Common myeloid progenitor, CD34-positive (primary cell): ENCODE data around the gene SPAG9.

Source experiments
- CTCF ChIA-PET: fragments of 350-600 bp; sonication (Branson Sonifier 250); formaldehyde crosslinking; loops from one replicate; lab custom pipeline; 2021; ENCODE audit warnings: antibody characterized with exemption; lab: Charles Lee
- POLR2A ChIA-PET: fragments of 350-600 bp; sonication (Branson Sonifier 250); formaldehyde crosslinking; loops from one replicate; lab custom pipeline; 2021; ENCODE audit warnings: antibody characterized with exemption; lab: Charles Lee
- DNase-seq, 3 donors: peaks; one replicate each; pipeline versions ENCODE4 v3.0.0 to v3.0.0-alpha.2; 2013
- H3K27ac ChIP-seq, 2 experiments: 1 replicate in 1 of 2; 2 replicates in 1 of 2; pipeline ENCODE4 v1.7.0; 2013; ENCODE audit warnings: inconsistent platforms in 2 of 2, low read length in 2 of 2, mild to moderate bottlenecking in 2 of 2, low read depth in 1 of 2, moderate library complexity in 1 of 2; ENCODE audit not compliant: severe bottlenecking in 2 of 2, insufficient read depth in 1 of 2, poor library complexity in 1 of 2
- H3K27me3 ChIP-seq, 5 experiments: replicated peaks in 2 of 5; 1 replicate in 3 of 5; 2 replicates in 2 of 5; pipeline versions ENCODE4 v1.6.1 to v1.7.0; 2013; ENCODE audit warnings: low read length in 4 of 5, mild to moderate bottlenecking in 2 of 5, moderate library complexity in 2 of 5, inconsistent platforms in 1 of 5; ENCODE audit not compliant: insufficient read depth in 5 of 5, control insufficient read depth in 4 of 5
- H3K36me3 ChIP-seq, 4 experiments: 1 replicate in 2 of 4; 2 replicates in 2 of 4; pipeline versions ENCODE4 v1.6.1 to v1.7.0; 2013; ENCODE audit warnings: low read length in 3 of 4, control low read depth in 1 of 4, mild to moderate bottlenecking in 1 of 4; ENCODE audit not compliant: control insufficient read depth in 4 of 4, insufficient read depth in 4 of 4
- H3K4me1 ChIP-seq, 4 experiments: 1 replicate in 3 of 4; 2 replicates in 1 of 4; pipeline versions ENCODE4 v1.6.1 to v1.7.1; 2013; ENCODE audit warnings: low read length in 3 of 4, mild to moderate bottlenecking in 3 of 4, control low read depth in 1 of 4, inconsistent platforms in 1 of 4, moderate library complexity in 1 of 4; ENCODE audit not compliant: control insufficient read depth in 4 of 4, insufficient read depth in 4 of 4; ENCODE audit errors: control extremely low read depth in 1 of 4
- H3K4me3 ChIP-seq, 7 experiments: 1 replicate in 4 of 7; 2 replicates in 3 of 7; pipeline versions ENCODE4 v1.5.1 to v1.7.0; 2013; ENCODE audit warnings: mild to moderate bottlenecking in 7 of 7, low read length in 6 of 7, moderate library complexity in 6 of 7, inconsistent platforms in 2 of 7, low read depth in 2 of 7, control low read depth in 1 of 7; ENCODE audit not compliant: insufficient read depth in 4 of 7, control insufficient read depth in 1 of 7; ENCODE audit errors: extremely low read depth in 1 of 7
- H3K9me3 ChIP-seq, 5 experiments: 1 replicate in 4 of 5; 2 replicates in 1 of 5; pipeline versions ENCODE4 v1.6.1 to v1.7.1; 2013; ENCODE audit warnings: low read length in 4 of 5, mild to moderate bottlenecking in 2 of 5, inconsistent platforms in 1 of 5, low read depth in 1 of 5, moderate library complexity in 1 of 5; ENCODE audit not compliant: control insufficient read depth in 4 of 5, insufficient read depth in 2 of 5; ENCODE audit errors: control extremely low read depth in 1 of 5
- WGBS: methylation state at CpG from one replicate; pipeline ENCODE4 v1.1.5; 2013; ENCODE audit not compliant: insufficient coverage; 5-methylcytosine and 5-hydroxymethylcytosine counted together

The SPAG9 gene

DNA sequence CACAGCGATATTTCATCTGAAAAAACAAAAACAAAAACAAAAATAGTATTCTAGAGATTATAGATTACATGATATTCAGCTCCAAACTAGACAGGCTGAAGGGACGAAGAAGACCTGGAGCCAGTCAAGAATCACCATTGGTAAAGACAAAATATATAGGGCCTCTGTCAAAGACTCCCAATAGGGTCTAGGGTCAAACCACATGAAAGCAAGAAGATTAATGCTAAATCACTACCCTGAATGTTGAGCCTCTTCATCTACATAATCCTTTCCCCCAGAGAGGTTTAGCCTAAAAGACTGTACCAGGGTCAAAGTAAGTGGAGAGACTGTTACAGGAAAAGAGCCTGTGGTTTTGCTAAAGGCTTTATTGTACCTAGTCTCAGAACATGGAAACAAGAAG lies 21.9 kb upstream of the SPAG9 start:
- CTCF ChIA-PET = interaction anchor here (0.6 to 0.9 kb wide), 3 partner anchors 11 to 141 kb away, joined by 3 read pairs; partner anchors contain the start of gene NME1

DNA sequence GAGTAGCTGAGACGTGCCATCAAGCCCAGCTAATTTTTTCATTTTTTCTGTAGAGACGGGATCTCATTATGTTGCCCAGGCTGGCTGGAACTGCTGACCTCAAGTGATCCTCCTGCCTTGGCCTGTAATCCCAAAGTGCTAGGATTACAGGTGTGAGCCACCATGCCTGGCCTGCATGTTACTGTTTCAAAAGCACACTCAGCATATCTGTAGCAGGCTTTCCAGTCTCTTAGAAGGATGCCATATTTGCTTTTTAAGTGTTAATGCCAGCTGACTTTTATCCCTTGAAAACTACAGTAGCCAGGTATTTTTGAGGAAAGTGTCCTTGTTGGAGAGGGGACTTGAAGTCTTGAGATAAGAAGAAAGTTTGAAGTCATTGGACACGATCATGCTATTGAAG lies 15.3 kb upstream of the SPAG9 start:
- H3K4me3 ChIP-seq = no peak overlapping the region
- no peak for DNase-seq
- H3K27ac ChIP-seq = no peak overlapping the region
- H3K4me1 ChIP-seq = peaks cover 0 to 6% (median 0%) of the 10 kb centered on the region in 4 experiments
- WGBS = 100% methylated on average over 3 of the region's 3 CpGs
- ChIA-PET POLR2A (no interaction called here), CTCF (interaction anchor here (0.7 to 2.6 kb wide), 7 partner anchors 10 to 158 kb away, joined by 3 to 11 read pairs (median 3); no protein-coding TSS in a partner anchor)
- H3K9me3 ChIP-seq = no peaks in the 10 kb centered on the region
- no peaks in the 10 kb centered on the region for H3K27me3 ChIP-seq
- H3K36me3 ChIP-seq = no peaks in the 10 kb centered on the region

More for the DNA sequence above, 21.9 kb upstream of the SPAG9 start:
- Histone ChIP-seq H3K27me3 (no peaks in the 10 kb centered on the region), H3K4me3 (no peak overlapping the region), H3K4me1 (no peaks in the 10 kb centered on the region), H3K36me3 (no peaks in the 10 kb centered on the region), H3K27ac (no peak overlapping the region), H3K9me3 (no peaks in the 10 kb centered on the region)
- POLR2A ChIA-PET = no interaction called here
- DNase-seq = no peak
- no CpG with 5 or more reads among the region's 2 CpGs for WGBS

GRCh38 chr17:51133365-51133764 lies 12.7 kb upstream of the SPAG9 start:
- H3K4me3 ChIP-seq = no peak overlapping the region
- ChIA-PET POLR2A (no interaction called here), CTCF (no interaction called here)
- no peaks in the 10 kb centered on the region for H3K36me3 ChIP-seq
- no peak overlapping the region for H3K27ac ChIP-seq
- no peaks in the 10 kb centered on the region for H3K9me3 ChIP-seq
- no CpG with 5 or more reads among the region's 2 CpGs for WGBS
- H3K27me3 ChIP-seq = no peaks in the 10 kb centered on the region
- no peak for DNase-seq
- H3K4me1 ChIP-seq = peaks cover 0 to 6% (median 0%) of the 10 kb centered on the region in 4 experiments

GRCh38 chr17:51132964-51133319 lies 12.3 kb upstream of the SPAG9 start:
- Histone ChIP-seq H3K4me3 (no peak overlapping the region), H3K27me3 (no peaks in the 10 kb centered on the region), H3K27ac (no peak overlapping the region), H3K36me3 (no peaks in the 10 kb centered on the region), H3K4me1 (peaks cover 0 to 6% (median 0%) of the 10 kb centered on the region in 4 experiments), H3K9me3 (no peaks in the 10 kb centered on the region)
- peak in 2 of 3 donors; percentile 23 to 29 for DNase-seq
- ChIA-PET POLR2A (interaction anchor here (0.6 kb wide), 1 partner anchor 224 kb away, joined by 3 read pairs; no protein-coding TSS in a partner anchor), CTCF (no interaction called here)

DNA sequence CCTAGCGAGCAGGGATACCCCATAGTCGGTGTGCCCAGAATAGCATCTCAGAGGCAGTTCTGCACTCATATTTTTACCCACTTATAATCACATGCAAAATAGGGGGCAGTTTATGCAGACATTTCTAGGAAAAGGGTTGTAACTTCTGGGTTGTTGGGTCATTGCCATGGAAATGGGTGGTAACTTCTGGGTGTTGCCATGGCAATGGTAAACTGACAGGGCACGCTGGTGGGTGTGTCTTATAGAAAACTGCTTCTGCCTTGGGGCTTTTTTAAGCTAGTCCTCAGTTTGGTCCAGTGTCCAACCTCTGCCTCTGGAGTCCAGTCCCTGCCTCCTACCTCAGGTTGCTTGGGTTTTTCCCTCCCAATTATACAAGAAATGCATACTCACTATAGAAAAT lies 7.4 kb upstream of the SPAG9 start:
- DNase-seq = peak; percentile 17 to 67 (median 62)
- POLR2A ChIA-PET = no interaction called here
- WGBS = no CpG with 5 or more reads among the region's 3 CpGs

GRCh38 chr17:51124640-51125503 lies 4.2 kb upstream of the SPAG9 start:
- Histone ChIP-seq H3K4me3 (no peak overlapping the region), H3K27ac (no peak overlapping the region), H3K27me3 (no peaks in the 10 kb centered on the region), H3K9me3 (no peaks in the 10 kb centered on the region), H3K36me3 (no peaks in the 10 kb centered on the region), H3K4me1 (peaks cover 5 to 16% (median 13%) of the 10 kb centered on the region in 4 experiments)
- DNase-seq = no peak
- 96% methylated on average over 4 of the region's 5 CpGs for WGBS
- ChIA-PET CTCF (interaction anchor here (1.5 to 3.1 kb wide), 2 partner anchors 11 to 28 kb away, joined by 4 to 11 read pairs; partner anchors contain the start of gene NME1), POLR2A (interaction anchor here (0.7 kb wide), 1 partner anchor 359 kb away, joined by 3 read pairs; no protein-coding TSS in a partner anchor)

More for the DNA sequence above, 7.4 kb upstream of the SPAG9 start:
- H3K9me3 ChIP-seq = no peaks in the 10 kb centered on the region
- CTCF ChIA-PET = interaction anchor here (1.0 kb wide), 1 partner anchor 62 kb away, joined by 4 read pairs; no protein-coding TSS in a partner anchor
- no peaks in the 10 kb centered on the region for H3K27me3 ChIP-seq
- H3K4me3 ChIP-seq = no peak overlapping the region
- no peaks in the 10 kb centered on the region for H3K36me3 ChIP-seq
- no peak overlapping the region for H3K27ac ChIP-seq
- H3K4me1 ChIP-seq = peaks cover 0 to 4% (median 0%) of the 10 kb centered on the region in 4 experiments
